ENCODE measurements around the gene TMOD3.

- no peak for TF ChIP-seq ZNF274 (IDR thresholded peaks at IDR 0.05; ENCODE audit: borderline replicate concordance, extremely low read depth, low read length)
- TF ChIP-seq GABPA (IDR thresholded peaks at IDR 0.05; ENCODE audit: borderline replicate concordance, insufficient read depth, low read length): no peak
- no peak for TF ChIP-seq CTCF (IDR thresholded peaks at IDR 0.05; ENCODE audit: control extremely low read depth in 1 of 3, insufficient read depth in 1 of 3, low read depth in 1 of 3, low read length in 3 of 3)
- no peak for TF ChIP-seq HDAC6 (IDR thresholded peaks at IDR 0.05; ENCODE audit: low read depth, low read length)
Measured at GRCh38 chr15:51865317-51865716, 35.9 kb downstream of the TMOD3 start.
